TTC549 (cell line): ENCODE measurements around the gene SETD5.
"Not testable (repeated sequence)": the region's sequence is repeated elsewhere in the genome, so short reads cannot be mapped to it uniquely, and the experiment has no call there.

Experiments used
- FAIRE-seq: peaks from 2 replicates; lab custom pipeline; 2012; peaks lifted over from hg19 to GRCh38; lab: Jason Lieb, UNC

Gene SETD5

GRCh38 chr3:9467451-9467850, 70.0 kb downstream of the SETD5 start:
- no peak for FAIRE-seq

GRCh38 chr3:9468460-9468859, 71.0 kb downstream of the SETD5 start:
- no peak for FAIRE-seq

- FAIRE-seq = no peak
Observed at GRCh38 chr3:9469986-9470385, 72.6 kb downstream of the SETD5 start.

GRCh38 chr3:9473496-9474065, 76.2 kb downstream of the SETD5 start:
- FAIRE-seq = no peak

- FAIRE-seq = no peak
Observed at GRCh38 chr3:9474482-9474881, 77.1 kb downstream of the SETD5 start.

- no peak for FAIRE-seq
Observed at GRCh38 chr3:9476935-9477334, 79.5 kb downstream of the SETD5 start.

- FAIRE-seq = no peak
Observed at GRCh38 chr3:9480265-9480664, 82.8 kb downstream of the SETD5 start.

- no peak for FAIRE-seq
Observed at GRCh38 chr3:9485248-9485647, 87.8 kb downstream of the SETD5 start.

- no peak for FAIRE-seq
Observed at GRCh38 chr3:9491506-9491905, 94.1 kb downstream of the SETD5 start.

GRCh38 chr3:9494036-9494435, 96.6 kb downstream of the SETD5 start:
- not testable (repeated sequence) for FAIRE-seq

GRCh38 chr3:9496893-9497292, 99.5 kb downstream of the SETD5 start:
- FAIRE-seq = no peak

- FAIRE-seq = no peak
Observed at GRCh38 chr3:9497821-9498565, 100.6 kb downstream of the SETD5 start.

GRCh38 chr3:9498781-9499180, 101.4 kb downstream of the SETD5 start:
- no peak for FAIRE-seq

GRCh38 chr3:9499455-9500107, 102.2 kb downstream of the SETD5 start:
- no peak for FAIRE-seq

GRCh38 chr3:9500108-9501050, 103.0 kb downstream of the SETD5 start:
- FAIRE-seq = no peak

- no peak for FAIRE-seq
Observed at GRCh38 chr3:9501226-9501625, 103.8 kb downstream of the SETD5 start.

- FAIRE-seq = no peak
Observed at GRCh38 chr3:9503283-9503682, 105.9 kb downstream of the SETD5 start.

- FAIRE-seq = no peak
Observed at GRCh38 chr3:9507586-9508578, 110.5 kb downstream of the SETD5 start.

- no peak for FAIRE-seq
Observed at GRCh38 chr3:9508781-9509180, 111.4 kb downstream of the SETD5 start.

GRCh38 chr3:9512456-9513045, 115.1 kb downstream of the SETD5 start:
- FAIRE-seq = no peak

GRCh38 chr3:9514306-9514705, 116.9 kb downstream of the SETD5 start:
- FAIRE-seq = no peak
